Keratinocyte (primary cell): Measurements from ENCODE around the gene THRB. TPM values are rescaled to one million over a fixed set of nuclear protein-coding genes. Genes with fewer than 3 reads are reported as not detected.

Source experiments
- DNase-seq: peaks from one replicate; pipeline ENCODE4 v3.0.0-alpha.2; 2011; ENCODE audit warnings: low read depth, missing footprints, low spot score
- FAIRE-seq: peaks from 2 replicates; lab custom pipeline; 2011; peaks lifted over from hg19 to GRCh38; lab: Jason Lieb, UNC
- H2AFZ ChIP-seq: 2 replicates; pipeline ENCODE4 v1.6.0; 2012; ENCODE audit warnings: low read length, control low read depth, inconsistent platforms; ENCODE audit not compliant: control insufficient read depth
- H3K27ac ChIP-seq: 2 replicates; pipeline ENCODE4 v1.5.1; 2011; ENCODE audit warnings: low read length; ENCODE audit not compliant: control insufficient read depth, insufficient read depth
- H3K27me3 ChIP-seq: 3 replicates; pipeline ENCODE4 v1.6.0; 2011; ENCODE audit warnings: low read length; ENCODE audit not compliant: control insufficient read depth, insufficient read depth; ENCODE audit errors: extremely low read depth
- H3K36me3 ChIP-seq, 2 experiments: 2 replicates in 1 of 2; 3 replicates in 1 of 2; pipeline ENCODE4 v1.5.1; 2011; ENCODE audit warnings: low read length in 2 of 2, mild to moderate bottlenecking in 1 of 2; ENCODE audit not compliant: control insufficient read depth in 2 of 2, insufficient read depth in 2 of 2; ENCODE audit errors: extremely low read depth in 1 of 2
- H3K4me1 ChIP-seq: 3 replicates; pipeline ENCODE4 v1.5.1; 2011; ENCODE audit warnings: low read length; ENCODE audit not compliant: control insufficient read depth, insufficient read depth; ENCODE audit errors: extremely low read depth
- H3K4me2 ChIP-seq: 3 replicates; pipeline ENCODE4 v1.6.0; 2011; ENCODE audit warnings: low read depth, low read length; ENCODE audit not compliant: control insufficient read depth, insufficient read depth; ENCODE audit errors: extremely low read depth
- H3K4me3 ChIP-seq, 3 experiments: fragments of 200-600 bp in 1 of 3; sonication (generic) in 1 of 3; 2 replicates in 2 of 3; 3 replicates in 1 of 3; pipeline ENCODE4 v1.5.1; 2011 to 2016; ENCODE audit warnings: low read length in 3 of 3, mild to moderate bottlenecking in 3 of 3, control low read depth in 2 of 3, inconsistent platforms in 1 of 3, low read depth in 1 of 3, mixed read lengths in 1 of 3, mixed run types in 1 of 3, moderate library complexity in 1 of 3; ENCODE audit not compliant: control insufficient read depth in 2 of 3, insufficient read depth in 2 of 3; ENCODE audit errors: extremely low read depth in 1 of 3
- H3K79me2 ChIP-seq: 2 replicates; pipeline ENCODE4 v1.6.0; 2012; ENCODE audit warnings: low read length; ENCODE audit not compliant: control insufficient read depth, insufficient read depth
- H3K9ac ChIP-seq: 3 replicates; pipeline ENCODE4 v1.6.0; 2011; ENCODE audit warnings: low read length; ENCODE audit not compliant: control insufficient read depth, insufficient read depth; ENCODE audit errors: extremely low read depth
- H3K9me1 ChIP-seq: 3 replicates; pipeline ENCODE4 v1.6.0; 2011; ENCODE audit warnings: low read length; ENCODE audit not compliant: control insufficient read depth, insufficient read depth; ENCODE audit errors: extremely low read depth
- H3K9me3 ChIP-seq: 2 replicates; pipeline ENCODE4 v1.5.1; 2012; ENCODE audit warnings: low read depth, low read length; ENCODE audit not compliant: control insufficient read depth
- H4K20me1 ChIP-seq: 3 replicates; pipeline ENCODE4 v1.6.0; 2011; ENCODE audit warnings: low read length; ENCODE audit not compliant: control insufficient read depth, insufficient read depth; ENCODE audit errors: extremely low read depth
- EZH2 ChIP-seq: IDR thresholded peaks from one replicate; pipeline ENCODE4 v1.6.1; 2012; ENCODE audit warnings: inconsistent platforms, mild to moderate bottlenecking, low read length, moderate library complexity
- dilution Hi-C: fragments of 300-500 bp; cut with MboI; formaldehyde crosslinking; loops from one replicate; pipeline ENCODE4 v1.7.0; 2020; ENCODE audit warnings: low sequenced_read_pairs; ENCODE audit not compliant: extremely low pct_ligation_motif_present
- polyA plus RNA-seq, 5 experiments: library from polyadenylated mRNA; depleted of rRNA in 3 of 5; stranded (reverse) in 3 of 5; stranded (forward) in 1 of 5; unstranded in 1 of 5; fragments of >200 nt; gene quantifications; 1 replicate in 1 of 5; 2 replicates in 3 of 5; 3 replicates in 1 of 5; pipeline versions ENCODE4 v1.2.1 to v1.2.3, GENCODE V29; 2011 to 2012; ENCODE audit warnings: missing spikeins in 2 of 5, low read depth in 1 of 5, low replicate concordance in 1 of 5
- TF ChIP-seq, protein P1 (sequence below), 3 experiments: IDR thresholded peaks in 1 of 3; conservative IDR thresholded peaks in 1 of 3; optimal IDR thresholded peaks in 1 of 3; 2 replicates in 2 of 3; 3 replicates in 1 of 3; pipeline versions ENCODE3 to v1.5.1; 2011; ENCODE audit warnings: low read length in 3 of 3, mild to moderate bottlenecking in 3 of 3, moderate library complexity in 2 of 3, control low read depth in 1 of 3, inconsistent platforms in 1 of 3; ENCODE audit not compliant: insufficient read depth in 2 of 3; ENCODE audit errors: extremely low read depth in 1 of 3

Gene THRB
- polyA plus RNA-seq, 1 donor (not counting 4 experiments of a cell fraction or from before 2014, with no cell fraction given) = 2.6 TPM

DNA sequence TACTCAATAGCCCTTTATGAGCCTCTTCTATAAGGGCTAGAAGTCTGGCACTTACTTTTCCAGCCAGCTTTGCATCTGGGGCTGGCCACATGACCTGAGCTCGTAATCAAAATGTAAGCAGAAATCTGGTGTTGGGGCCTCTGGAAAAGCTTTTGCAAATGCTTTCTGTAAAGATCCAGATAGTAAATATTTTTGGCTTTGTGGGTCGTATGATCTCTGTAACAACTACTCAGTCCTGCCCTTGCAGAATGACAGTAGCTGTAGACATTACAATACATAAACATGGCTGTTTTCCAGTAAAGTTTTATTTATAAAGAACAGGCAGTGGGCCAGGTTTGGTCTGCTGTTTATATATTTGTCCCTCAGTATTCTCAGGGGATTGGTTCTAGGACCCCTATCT lies 46.2 kb upstream of the THRB start:
- no peak overlapping the region for H3K9ac ChIP-seq
- H3K4me2 ChIP-seq = no peak overlapping the region
- H3K36me3 ChIP-seq = no peaks in the 10 kb centered on the region
- TF ChIP-seq, protein P1, sequence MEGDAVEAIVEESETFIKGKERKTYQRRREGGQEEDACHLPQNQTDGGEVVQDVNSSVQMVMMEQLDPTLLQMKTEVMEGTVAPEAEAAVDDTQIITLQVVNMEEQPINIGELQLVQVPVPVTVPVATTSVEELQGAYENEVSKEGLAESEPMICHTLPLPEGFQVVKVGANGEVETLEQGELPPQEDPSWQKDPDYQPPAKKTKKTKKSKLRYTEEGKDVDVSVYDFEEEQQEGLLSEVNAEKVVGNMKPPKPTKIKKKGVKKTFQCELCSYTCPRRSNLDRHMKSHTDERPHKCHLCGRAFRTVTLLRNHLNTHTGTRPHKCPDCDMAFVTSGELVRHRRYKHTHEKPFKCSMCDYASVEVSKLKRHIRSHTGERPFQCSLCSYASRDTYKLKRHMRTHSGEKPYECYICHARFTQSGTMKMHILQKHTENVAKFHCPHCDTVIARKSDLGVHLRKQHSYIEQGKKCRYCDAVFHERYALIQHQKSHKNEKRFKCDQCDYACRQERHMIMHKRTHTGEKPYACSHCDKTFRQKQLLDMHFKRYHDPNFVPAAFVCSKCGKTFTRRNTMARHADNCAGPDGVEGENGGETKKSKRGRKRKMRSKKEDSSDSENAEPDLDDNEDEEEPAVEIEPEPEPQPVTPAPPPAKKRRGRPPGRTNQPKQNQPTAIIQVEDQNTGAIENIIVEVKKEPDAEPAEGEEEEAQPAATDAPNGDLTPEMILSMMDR (optimal IDR thresholded peaks at IDR 0.05 in 1 of 3, IDR thresholded peaks at IDR 0.05 in 1 of 3, conservative IDR thresholded peaks at IDR 0.05 in 1 of 3; ENCODE audit: extremely low read depth in 1 of 3, insufficient read depth in 2 of 3, low read length in 3 of 3) = no peak
- no peak for TF ChIP-seq EZH2
- H3K27ac ChIP-seq = no peak overlapping the region
- H4K20me1 ChIP-seq = no peaks in the 10 kb centered on the region
- no peak overlapping the region for H2AFZ ChIP-seq
- no peaks in the 10 kb centered on the region for H3K9me3 ChIP-seq
- no peaks in the 10 kb centered on the region for H3K27me3 ChIP-seq
- H3K4me1 ChIP-seq = no peaks in the 10 kb centered on the region
- no peak overlapping the region for H3K4me3 ChIP-seq
- dilution Hi-C loops = no loop called here
- DNase-seq (no peak), FAIRE-seq (no peak)
- H3K9me1 ChIP-seq = no peaks in the 10 kb centered on the region
- no peaks in the 10 kb centered on the region for H3K79me2 ChIP-seq

DNA sequence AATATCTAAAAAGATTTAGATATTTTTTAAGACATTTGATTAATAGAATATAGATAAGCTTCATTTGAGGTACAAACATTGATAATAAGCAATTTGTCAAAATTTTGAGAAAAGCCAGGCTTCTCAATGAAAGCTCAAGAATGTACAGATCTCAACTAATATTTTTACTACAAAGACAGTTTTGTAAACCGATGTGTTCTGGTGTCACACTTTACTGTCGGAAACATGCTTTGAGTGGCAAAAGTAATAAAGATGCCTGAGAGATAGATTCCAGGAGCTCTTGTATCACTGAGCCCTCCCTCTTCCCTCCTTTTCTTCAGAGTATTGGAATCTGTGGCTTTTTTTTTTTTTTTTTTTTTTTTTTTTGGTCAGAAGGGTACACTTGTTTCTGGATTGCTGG lies 45.0 kb upstream of the THRB start:
- FAIRE-seq (no peak), DNase-seq (no peak)
- Histone ChIP-seq H2AFZ (no peak overlapping the region), H3K9me3 (no peaks in the 10 kb centered on the region), H3K36me3 (no peaks in the 10 kb centered on the region), H3K27me3 (no peaks in the 10 kb centered on the region), H3K4me3 (no peak overlapping the region), H3K4me2 (no peak overlapping the region), H3K9ac (no peak overlapping the region), H3K9me1 (no peaks in the 10 kb centered on the region), H4K20me1 (no peaks in the 10 kb centered on the region), H3K4me1 (no peaks in the 10 kb centered on the region), H3K79me2 (no peaks in the 10 kb centered on the region), H3K27ac (no peak overlapping the region)
- no peak for TF ChIP-seq EZH2
- TF ChIP-seq, protein P1 (optimal IDR thresholded peaks at IDR 0.05 in 1 of 3, IDR thresholded peaks at IDR 0.05 in 1 of 3, conservative IDR thresholded peaks at IDR 0.05 in 1 of 3; ENCODE audit: extremely low read depth in 1 of 3, insufficient read depth in 2 of 3, low read length in 3 of 3) = no peak
- dilution Hi-C loops = no loop called here
